ENCODE results near the gene SMIM43. TPM values are rescaled to one million over a fixed set of nuclear protein-coding genes. Genes with fewer than 3 reads are reported as not detected.

SMIM43 gene
- total RNA-seq, 1 experiment from 2014 or later: 0.33 TPM

- H3K4me1 Mint-ChIP-seq: peaks cover 14% of the 10 kb centered on the region
- ChIA-PET POLR2A (interaction anchor here (1.0 to 1.3 kb wide), 5 partner anchors 14 to 108 kb away, joined by 3 to 4 read pairs (median 3); partner anchors contain the start of genes ANXA5 and BBS7), CTCF (interaction anchor here (1.0 kb wide), 1 partner anchor 9 kb away, joined by 3 read pairs; no protein-coding TSS in a partner anchor)
- no peaks in the 10 kb centered on the region for H3K27me3 Mint-ChIP-seq (ENCODE audit: low read depth)
- H3K27ac Mint-ChIP-seq: peak overlapping the region; percentile 97
- ATAC-seq: no peak
- peaks cover 31% of the 10 kb centered on the region for H3K36me3 Mint-ChIP-seq
- H3K9me3 Mint-ChIP-seq: no peaks in the 10 kb centered on the region
- DNase-seq (ENCODE audit: low spot score): no peak
- peak overlapping the region; percentile 81 for H3K4me3 Mint-ChIP-seq
- TF ChIP-seq NR3C1 (CRISPR knock-in tag; conservative IDR thresholded peaks at IDR 0.05; ENCODE audit: low read depth) (no peak), NFATC4 (CRISPR knock-in tag; IDR thresholded peaks at IDR 0.05) (no peak)
Observed at GRCh38 chr4:121801715-121802075, 36.7 kb upstream of the SMIM43 start.

GRCh38 chr4:121800961-121801714 lies 36.2 kb upstream of the SMIM43 start, which contains the start of gene EXOSC9:
TSS of gene EXOSC9 (plus strand) at chr4:121801323. CDS start at chr4:121801425, 102 bp downstream.
- ChIA-PET CTCF (interaction anchor here (1.0 kb wide), 1 partner anchor 9 kb away, joined by 3 read pairs; no protein-coding TSS in a partner anchor), POLR2A (interaction anchor here (1.0 to 1.3 kb wide), 5 partner anchors 15 to 107 kb away, joined by 3 to 4 read pairs (median 3); partner anchors contain the start of genes ANXA5 and BBS7)
- H3K27me3 Mint-ChIP-seq (ENCODE audit: low read depth): no peaks in the 10 kb centered on the region
- TF ChIP-seq CREM (CRISPR knock-in tag; IDR thresholded peaks at IDR 0.05) (peak; percentile 100), ATF2 (CRISPR knock-in tag; IDR thresholded peaks at IDR 0.05; ENCODE audit: borderline replicate concordance, low read depth) (no peak), ZNF121 (CRISPR knock-in tag; IDR thresholded peaks at IDR 0.05) (no peak), ZNF671 (CRISPR knock-in tag; IDR thresholded peaks at IDR 0.05) (no peak), ESRRA (CRISPR knock-in tag; IDR thresholded peaks at IDR 0.05; ENCODE audit: borderline replicate concordance) (no peak), TCF7 (CRISPR knock-in tag; IDR thresholded peaks at IDR 0.05; ENCODE audit: low read depth) (no peak), ELF4 (CRISPR knock-in tag; IDR thresholded peaks at IDR 0.05; ENCODE audit: low read depth) (no peak), MAX (CRISPR knock-in tag; IDR thresholded peaks at IDR 0.05) (peak; percentile 87), RORB (CRISPR knock-in tag; IDR thresholded peaks at IDR 0.05) (no peak), TEAD1 (CRISPR knock-in tag; IDR thresholded peaks at IDR 0.05) (peak; percentile 75), HMGA2 (CRISPR knock-in tag; IDR thresholded peaks at IDR 0.05) (peak; percentile 45), RELA (CRISPR knock-in tag; IDR thresholded peaks at IDR 0.05; ENCODE audit: borderline replicate concordance) (no peak), ZNF219 (CRISPR knock-in tag; IDR thresholded peaks at IDR 0.05; ENCODE audit: borderline replicate concordance) (no peak), ZMAT4 (CRISPR knock-in tag; IDR thresholded peaks at IDR 0.05) (no peak), E2F5 (CRISPR knock-in tag; IDR thresholded peaks at IDR 0.05) (peak; percentile 94), MYBL2 (CRISPR knock-in tag; IDR thresholded peaks at IDR 0.05) (no peak; the same call in 1 of the 2 replicates), AFF4 (CRISPR knock-in tag; IDR thresholded peaks at IDR 0.05; ENCODE audit: borderline replicate concordance) (no peak), ZNF425 (CRISPR knock-in tag; conservative IDR thresholded peaks at IDR 0.05) (no peak), CTCF (IDR thresholded peaks at IDR 0.05) (no peak)

More at GRCh38 chr4:121800961-121801714, 36.2 kb upstream of the SMIM43 start, which contains the start of gene EXOSC9:
- Mint-ChIP-seq H3K36me3 (peaks cover 25% of the 10 kb centered on the region), H3K9me3 (no peaks in the 10 kb centered on the region), H3K4me1 (peaks cover 19% of the 10 kb centered on the region), H3K4me3 (peak within 1 kb of the TSS; percentile 81), H3K27ac (peak within 1 kb of the TSS; percentile 97)
- ATAC-seq (peak; percentile 75), DNase-seq (ENCODE audit: low spot score) (peak; percentile 94)
